ENCODE measurements around the gene OR5B17.
"Not testable (repeated sequence)": the region's sequence is repeated elsewhere in the genome, so short reads cannot be mapped to it uniquely, and the experiment has no call there.

Gene OR5B17

DNA sequence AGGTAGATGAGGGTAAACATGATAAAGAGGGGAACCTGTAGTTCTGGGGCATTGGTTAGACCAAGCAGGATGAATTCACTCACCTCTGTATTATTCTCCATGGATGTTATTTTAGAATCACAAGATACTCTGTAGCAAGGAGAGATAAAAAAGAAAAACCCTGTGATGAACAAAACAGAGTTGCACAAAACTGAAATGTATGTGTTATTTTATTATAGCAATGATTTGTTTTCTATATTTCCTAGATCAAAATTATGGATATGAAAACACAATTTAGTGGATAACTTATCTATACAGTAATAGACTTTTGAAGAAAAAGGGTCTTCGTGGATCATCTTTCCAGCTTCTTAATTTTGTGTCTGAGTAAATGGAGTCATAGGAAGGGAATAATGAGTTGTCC is at the start of gene OR5B17:
TSS of gene OR5B17 (minus strand) at position 101 of the 400 bp plus-strand sequence. CDS start at position 101, 0 bp downstream.
- DNase-seq = no peak

DNA sequence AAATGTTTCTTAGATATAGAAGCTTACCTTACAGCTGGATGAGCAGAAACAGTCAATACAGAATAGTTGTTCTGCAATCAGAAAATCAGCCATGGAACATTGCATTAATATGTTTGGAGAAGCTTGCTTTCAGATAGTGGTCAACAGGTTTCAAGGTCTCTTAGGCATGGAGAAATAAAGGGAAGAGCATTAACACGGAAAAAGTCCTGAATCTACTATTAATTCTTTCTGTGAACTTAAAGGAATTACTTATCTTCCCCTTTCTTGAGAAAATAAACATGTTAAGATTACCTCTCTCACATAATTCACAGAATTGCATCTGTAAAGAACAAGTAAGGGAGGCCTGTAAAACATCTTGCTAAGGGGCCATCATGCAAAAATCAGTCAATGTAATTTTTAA is 47.9 kb upstream of the OR5B17 start, which contains the start of gene OR5B3:
TSS of gene OR5B3 (minus strand) at position 101 of the 400 bp plus-strand sequence. CDS start 3,465 bp downstream, outside the sequence.
- no peak for DNase-seq

DNA sequence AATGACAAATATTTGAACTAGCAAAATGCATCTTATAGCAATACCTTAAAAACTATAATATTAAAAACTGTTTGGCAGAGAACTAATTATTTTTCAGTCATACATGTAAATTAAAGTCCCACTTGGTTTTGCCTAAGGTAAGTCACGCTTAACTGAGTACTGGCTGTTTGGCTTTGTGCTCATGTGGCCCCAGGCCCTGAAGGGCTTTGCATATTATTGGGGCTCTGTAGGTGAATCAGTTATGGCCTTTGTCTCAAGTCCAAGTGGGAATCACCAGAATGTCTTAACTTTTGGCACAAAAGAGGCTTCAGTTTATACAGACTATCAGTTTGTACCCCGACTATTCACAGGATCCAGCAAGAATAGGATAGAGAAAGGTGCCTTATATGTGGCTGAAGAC is 40.8 kb upstream of the OR5B17 start:
- DNase-seq = not testable (repeated sequence)

DNA sequence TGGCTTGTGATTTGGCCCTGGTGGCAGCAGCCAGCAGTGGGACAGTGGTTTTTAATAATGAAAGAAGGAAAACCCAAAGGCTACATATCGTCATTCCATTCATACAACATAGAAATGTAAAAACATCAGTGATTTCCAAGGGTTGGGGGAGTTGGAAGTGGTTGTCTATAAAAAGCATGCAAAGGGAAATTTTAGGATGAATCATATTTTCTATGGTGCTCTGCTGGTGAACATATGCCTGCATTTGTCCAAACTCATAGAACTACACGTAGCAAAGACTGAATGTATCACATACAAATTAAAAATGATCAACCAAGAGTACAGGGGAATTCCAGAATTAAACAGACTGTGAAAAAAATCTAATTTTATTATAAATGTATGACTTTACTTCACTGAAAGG is 36.7 kb upstream of the OR5B17 start:
- DNase-seq = no peak

DNA sequence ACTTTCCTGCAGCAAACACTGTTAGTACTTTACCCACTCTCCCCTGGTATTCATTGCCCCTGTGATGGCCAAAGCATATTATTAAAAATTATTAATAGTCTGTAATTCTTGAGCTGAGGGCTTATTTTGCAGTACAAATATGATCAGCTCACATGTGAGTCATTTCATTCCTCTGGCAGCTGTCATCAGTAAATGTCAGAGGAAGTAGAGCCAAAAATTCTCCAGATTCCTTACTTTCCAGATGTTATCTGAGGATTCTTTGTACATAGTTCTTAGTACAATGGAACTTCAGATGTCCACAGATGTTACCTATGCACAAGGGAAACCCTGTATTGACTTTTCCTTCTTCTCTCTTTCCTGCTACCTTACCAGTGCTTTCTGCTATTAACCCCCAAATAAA is 35.3 kb upstream of the OR5B17 start:
- DNase-seq = no peak

DNA sequence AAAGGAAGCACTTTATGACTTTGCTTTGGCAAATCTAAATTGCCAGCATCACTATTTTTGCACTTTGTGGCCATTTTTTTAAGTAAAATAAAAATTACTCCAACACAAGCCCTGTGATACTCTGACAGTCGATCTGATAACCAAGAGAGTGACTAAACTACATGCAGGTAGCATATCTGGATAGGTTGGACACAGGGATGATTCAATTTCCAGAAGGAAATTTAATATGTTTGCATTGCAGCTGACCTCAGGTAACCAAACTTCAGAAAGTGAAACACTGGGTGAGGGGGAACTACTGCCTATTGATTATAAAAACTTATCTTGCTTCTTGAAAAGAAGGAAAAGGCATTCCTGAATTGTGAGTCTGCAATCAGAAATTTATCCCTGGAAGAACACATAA is 33.9 kb upstream of the OR5B17 start:
- no peak for DNase-seq

DNA sequence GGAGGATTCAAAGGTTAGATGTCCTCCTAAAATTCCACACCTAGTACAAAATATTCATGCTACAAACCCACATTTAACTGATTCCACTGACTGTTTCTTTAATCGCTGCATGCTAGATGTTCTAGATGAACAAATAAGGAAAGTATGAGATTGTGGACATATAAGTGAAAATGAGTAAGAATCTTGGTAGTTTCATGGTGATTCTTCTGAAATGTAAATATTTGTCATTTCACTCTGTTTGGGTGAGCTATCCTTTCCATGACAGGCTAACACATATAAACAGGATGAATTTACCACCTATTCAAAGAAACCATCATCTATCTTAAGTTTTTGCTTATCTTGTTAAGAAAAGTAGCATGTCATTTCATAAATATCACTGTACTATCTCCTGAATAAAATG is 33.0 kb upstream of the OR5B17 start:
- no peak for DNase-seq

DNA sequence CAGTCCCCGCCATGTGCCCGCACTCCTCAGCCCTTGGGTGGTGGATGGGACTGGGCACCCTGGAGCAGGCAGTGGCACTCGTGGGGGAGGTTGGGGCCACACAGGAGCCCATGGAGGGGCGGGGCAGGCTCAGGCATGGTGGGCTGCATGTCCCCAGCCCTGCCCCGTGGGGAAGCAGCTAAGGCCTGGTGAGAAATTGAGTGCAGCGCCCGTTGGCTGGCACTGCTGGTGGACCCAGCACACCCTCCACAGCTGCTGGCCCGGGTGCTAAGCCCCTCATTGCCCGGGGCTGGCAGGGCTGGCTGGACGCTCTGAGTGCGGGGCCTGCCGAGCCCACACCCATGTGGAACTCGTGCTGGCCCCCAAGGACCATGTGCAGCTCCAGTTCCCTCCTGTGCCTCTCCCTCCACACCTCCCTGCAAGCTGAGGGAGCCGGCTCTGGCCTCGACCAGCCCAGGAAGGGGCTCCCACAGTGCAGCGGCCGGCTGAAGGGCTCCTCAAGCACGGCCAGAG is 31.7 kb upstream of the OR5B17 start:
- no peak for DNase-seq

DNA sequence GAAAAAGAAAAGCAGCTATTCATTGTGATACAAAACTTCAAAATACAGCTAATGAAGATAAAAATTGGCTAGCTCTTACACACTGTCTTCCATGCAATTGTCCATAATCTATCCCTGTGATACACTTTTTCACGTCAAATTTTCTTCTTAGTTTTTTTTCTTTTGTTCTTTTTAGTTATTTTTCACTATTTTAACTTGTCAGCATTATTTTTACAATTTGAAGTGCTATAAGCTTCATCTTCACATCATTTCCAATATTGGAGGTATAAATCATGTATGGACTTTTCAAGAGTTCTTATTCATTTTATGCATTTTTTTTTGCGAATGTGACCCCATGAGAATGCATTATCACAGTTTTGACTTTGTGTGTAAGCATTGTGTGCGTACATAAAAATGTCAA is 4.1 kb downstream of the OR5B17 start:
- no peak for DNase-seq

DNA sequence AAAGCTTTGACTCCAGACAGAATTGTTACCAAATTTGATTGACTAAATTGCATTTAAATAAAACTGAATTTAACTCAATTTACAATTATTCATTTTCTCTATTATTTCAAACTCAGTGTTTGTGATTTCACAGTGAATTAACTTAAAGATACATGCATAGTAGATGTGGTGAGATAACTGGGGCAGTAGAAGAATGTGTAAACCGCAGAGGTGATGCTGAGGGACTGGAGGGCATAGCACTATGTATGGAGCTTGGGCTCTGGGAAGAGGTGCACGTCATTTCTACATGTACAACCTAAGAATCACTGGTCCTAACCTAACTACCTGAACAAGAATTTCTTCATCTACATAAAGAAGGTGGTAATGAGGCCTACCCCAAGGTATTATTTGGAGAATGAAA is 13.7 kb downstream of the OR5B17 start:
- DNase-seq = no peak

DNA sequence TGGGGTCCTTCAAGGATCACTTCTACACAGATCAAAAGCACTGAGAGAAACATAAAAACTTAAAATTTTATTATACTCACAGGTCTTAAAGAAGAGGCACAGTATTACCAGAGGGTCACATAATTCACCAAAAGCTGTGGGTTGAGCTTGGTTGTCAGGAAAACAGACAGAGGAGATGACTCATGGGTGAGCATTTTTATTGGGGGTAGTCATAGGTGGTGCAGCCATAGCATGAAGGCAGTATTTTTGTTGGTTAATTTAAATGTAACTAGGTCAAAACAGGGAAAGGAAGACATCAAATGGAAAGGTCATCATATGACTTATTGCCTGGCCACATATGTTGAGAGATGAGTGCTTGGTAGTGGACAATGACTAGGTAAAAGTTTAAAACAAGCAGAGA is 24.2 kb downstream of the OR5B17 start:
- no peak for DNase-seq

DNA sequence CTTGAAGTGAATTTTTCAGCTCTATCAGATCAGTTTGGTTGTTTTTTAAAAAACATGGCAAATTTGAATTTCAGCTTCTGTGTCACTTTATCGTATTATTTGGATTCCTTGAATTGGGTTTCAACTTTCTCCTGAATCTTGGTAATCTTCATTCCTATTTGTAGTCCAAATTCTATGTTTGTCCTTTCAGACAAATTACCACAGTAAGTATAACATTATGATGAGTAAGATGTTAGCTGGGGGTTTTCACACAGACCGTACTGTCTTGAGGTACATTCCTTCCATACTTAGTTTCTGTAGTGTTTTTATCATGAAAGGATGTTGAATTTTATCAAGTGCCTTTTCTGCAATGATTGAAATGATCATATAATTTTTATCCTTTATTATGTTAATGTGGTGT is 28.0 kb downstream of the OR5B17 start:
- no peak for DNase-seq

DNA sequence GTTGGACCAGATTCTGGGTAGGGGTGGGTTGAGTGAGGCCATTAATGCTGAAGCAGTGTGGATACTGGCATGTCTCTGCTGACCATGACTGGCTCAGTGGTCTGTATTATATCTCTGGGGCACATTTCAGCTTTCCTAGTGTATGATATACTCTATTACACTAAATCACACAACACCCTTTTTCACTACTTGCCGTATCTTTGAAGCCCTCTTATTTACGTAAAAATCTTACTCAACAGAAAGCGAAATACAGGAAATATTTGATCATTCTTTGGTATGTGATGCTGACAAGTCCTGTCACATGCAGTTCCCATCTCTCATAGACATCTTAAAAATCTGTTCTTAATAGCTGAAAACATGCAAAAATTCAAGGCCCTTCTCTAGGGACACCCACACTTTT is 40.3 kb downstream of the OR5B17 start:
- DNase-seq = no peak

DNA sequence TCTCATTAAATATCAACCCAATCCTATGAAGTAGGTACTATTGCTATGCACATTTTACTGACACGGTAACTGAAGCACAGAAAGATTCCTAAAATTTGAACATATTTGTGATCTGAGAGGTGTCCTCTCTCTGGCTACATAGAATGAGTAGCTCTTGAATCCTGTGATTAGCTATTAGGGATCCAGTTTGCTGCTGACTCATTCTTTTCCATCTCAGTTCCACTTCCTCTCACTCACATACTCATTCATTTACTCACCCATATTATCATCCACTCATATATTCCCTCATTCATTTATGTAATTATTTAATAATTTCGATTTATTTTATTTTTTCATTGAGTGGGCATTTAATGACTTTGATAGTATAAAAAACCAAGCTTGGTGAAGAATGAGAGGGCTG is 42.7 kb downstream of the OR5B17 start:
- DNase-seq = no peak
